BJ (cell line): Measurements from ENCODE around the gene UMODL1. TPM values are rescaled to one million over a fixed set of nuclear protein-coding genes. Genes with fewer than 3 reads are reported as not detected.

Experiments
- CTCF ChIA-PET: fragments of 350-600 bp; formaldehyde crosslinking; extraction: SDS; loops from one replicate; lab custom pipeline; 2021; ENCODE audit warnings: antibody characterized with exemption, inconsistent platforms; lab: Yijun Ruan, JAX
- POLR2A ChIA-PET: fragments of 300-600 bp; sonication (Branson Sonifier 250); formaldehyde crosslinking; extraction: SDS; loops from one replicate; lab custom pipeline; 2021; ENCODE audit warnings: antibody characterized with exemption; lab: Charles Lee
- DNase-seq: peaks from one replicate; pipeline ENCODE4 v3.0.0-alpha.2; 2011; ENCODE audit warnings: low read depth
- H3K27me3 ChIP-seq: 2 replicates; pipeline ENCODE4 v1.6.0; 2011; ENCODE audit warnings: low read length; ENCODE audit not compliant: control insufficient read depth, insufficient read depth
- H3K36me3 ChIP-seq: 2 replicates; pipeline ENCODE4 v1.5.1; 2011; ENCODE audit warnings: low read length; ENCODE audit not compliant: control insufficient read depth, insufficient read depth
- H3K4me3 ChIP-seq: 2 replicates; pipeline ENCODE4 v1.5.1; 2011; ENCODE audit warnings: low read depth, mild to moderate bottlenecking, control low read depth, low read length
- CTCF ChIP-seq: IDR thresholded peaks from 2 replicates; pipeline ENCODE4 v1.5.1; 2011; ENCODE audit warnings: low read depth, mild to moderate bottlenecking, control low read depth, inconsistent platforms, low read length, moderate library complexity; ENCODE audit not compliant: insufficient read depth
- polyA plus RNA-seq: library from polyadenylated mRNA; depleted of rRNA; stranded (reverse); fragments of >200 nt; gene quantifications from 2 replicates; pipeline ENCODE4 v1.2.3, GENCODE V29; 2011

The UMODL1 gene
- polyA plus RNA-seq, 1 experiment, result 0.04 TPM

DNA sequence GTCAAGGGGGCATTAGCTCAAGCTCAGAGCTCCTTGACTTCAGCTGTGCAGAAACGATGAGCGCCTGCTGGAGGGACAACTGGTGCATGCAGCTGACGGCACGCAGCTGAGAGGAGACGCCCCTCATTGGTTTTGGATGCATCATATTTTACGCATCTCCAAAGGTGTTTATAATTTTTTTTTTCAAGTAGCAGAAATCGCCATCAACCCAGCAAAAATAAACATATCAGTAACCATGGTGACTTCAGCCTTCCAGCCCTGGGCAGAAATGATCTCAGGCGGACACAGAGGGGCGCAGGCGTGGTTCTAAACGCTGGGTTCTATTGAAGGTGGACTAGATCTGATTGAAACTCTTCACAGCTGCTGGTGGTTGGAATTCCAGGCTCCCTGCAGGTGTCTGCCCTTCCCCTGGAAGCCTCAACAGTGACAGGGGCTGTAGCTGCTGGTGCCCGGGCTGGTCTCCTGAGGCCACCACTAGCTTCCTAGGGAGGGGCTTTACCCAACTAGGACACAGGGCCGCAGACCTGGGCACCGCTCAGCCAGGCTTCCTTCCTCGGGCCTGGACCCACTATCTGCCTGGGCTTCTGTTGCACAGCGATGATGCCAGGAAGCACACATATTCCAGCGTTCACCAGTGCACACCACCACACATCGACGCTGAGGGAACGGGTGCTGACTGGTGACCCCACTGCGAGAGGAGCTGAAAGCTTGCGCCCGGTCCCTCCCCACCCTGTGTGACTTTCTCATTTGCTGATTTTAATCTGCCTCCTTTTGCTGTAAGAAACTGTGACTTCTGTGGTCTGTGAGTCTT, 84.1 kb downstream of the UMODL1 start:
- TF ChIP-seq CTCF, result no peak
- peaks cover 8% of the 10 kb centered on the region for H3K27me3 ChIP-seq
- POLR2A ChIA-PET, result no interaction called here
- H3K36me3 ChIP-seq, result no peaks in the 10 kb centered on the region
- DNase-seq, result no peak
- H3K4me3 ChIP-seq, result no peak overlapping the region
- CTCF ChIA-PET, result interaction anchor here (0.6 to 1.6 kb wide), 3 partner anchors 10 to 415 kb away, joined by 4 to 8 read pairs (median 4); partner anchors contain the start of gene ABCG1

DNA sequence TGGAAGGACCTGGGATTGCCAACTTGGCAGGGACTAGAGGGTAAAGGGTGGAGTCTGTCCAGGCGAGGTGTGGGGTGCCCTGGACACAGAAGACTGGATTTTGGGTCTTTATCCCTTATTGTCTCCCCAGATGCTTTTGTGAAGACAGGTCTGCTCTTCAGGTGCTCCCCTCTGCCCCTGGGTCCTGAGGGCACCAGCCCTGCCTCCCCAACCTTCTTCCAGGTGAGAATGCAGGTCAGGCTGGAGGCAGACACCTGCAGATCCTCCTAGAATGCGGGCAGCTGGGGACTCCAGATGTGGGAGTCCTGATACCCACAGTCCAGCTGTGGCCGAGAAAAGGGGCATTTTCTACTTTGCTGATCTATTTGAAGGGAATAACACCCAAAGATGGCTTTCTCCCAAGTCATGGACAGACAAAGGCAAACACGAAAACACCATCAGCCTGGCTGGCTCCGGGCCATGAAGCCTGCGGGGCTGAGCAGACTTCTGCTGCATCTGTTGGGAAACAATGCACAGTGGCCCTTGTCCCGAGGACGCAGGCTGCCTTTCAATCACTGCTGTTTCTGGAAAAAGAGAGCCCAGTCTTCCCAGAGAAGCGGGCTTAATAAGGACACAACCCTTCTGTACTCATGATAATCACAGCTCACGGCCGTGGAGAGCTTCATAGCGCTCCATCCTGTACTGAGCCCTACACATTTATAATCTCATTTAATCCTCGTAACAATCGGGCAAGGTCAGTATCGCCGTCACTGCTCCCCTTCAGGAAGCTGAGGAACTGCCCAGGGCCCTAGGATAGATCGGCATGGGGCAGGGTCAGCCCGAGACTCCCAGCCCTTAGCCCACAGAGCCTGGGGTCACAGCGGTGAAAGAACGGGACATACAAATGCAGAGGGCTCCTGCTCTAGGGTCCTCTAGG, 85.8 kb downstream of the UMODL1 start:
- CTCF ChIA-PET, result interaction anchor here (2.3 to 3.9 kb wide), 3 partner anchors 9 to 102 kb away, joined by 6 to 17 read pairs (median 10); no protein-coding TSS in a partner anchor
- DNase-seq, result no peak

DNA sequence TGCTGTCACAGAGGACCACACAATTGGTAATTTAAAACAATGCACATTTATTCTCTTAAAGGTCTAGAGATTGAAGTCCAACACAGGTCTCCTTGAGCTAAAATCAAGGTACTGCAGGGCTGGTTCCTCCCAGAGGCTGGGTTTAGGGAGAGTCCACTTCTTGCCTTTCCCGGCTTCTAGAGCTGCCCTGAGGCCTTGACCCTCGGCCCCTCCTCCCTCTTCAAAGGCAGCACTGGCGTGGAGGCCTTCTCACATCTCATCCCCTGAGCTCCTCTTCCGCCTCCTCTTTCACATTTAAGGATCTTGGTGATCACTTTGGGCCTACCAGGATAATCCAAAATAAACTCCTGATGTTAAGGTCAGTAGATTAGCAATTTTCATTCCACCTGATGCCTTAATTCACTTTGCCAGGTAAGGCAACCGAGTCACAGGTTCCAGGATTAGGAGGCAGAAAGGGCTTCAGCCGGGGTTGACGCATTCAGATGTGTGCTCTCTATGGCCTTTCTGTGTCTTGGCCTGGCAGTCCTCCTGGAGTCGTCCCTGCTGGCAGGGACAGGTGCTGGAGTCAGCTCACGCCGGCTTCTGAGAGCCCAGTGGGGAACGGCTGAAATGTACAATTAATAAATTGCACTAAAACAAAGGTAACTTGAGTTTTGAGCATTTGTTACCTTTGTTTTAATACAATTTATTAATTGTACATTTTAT, 86.6 kb downstream of the UMODL1 start:
- Histone ChIP-seq H3K4me3 (no peak overlapping the region), H3K27me3 (peaks cover 8% of the 10 kb centered on the region), H3K36me3 (no peaks in the 10 kb centered on the region)
- CTCF ChIA-PET, result interaction anchor here (2.3 to 3.9 kb wide), 3 partner anchors 10 to 101 kb away, joined by 6 to 17 read pairs (median 10); no protein-coding TSS in a partner anchor
- DNase-seq, result no peak
- no peak for TF ChIP-seq CTCF
- POLR2A ChIA-PET, result interaction anchor here (0.6 kb wide), 1 partner anchor 32 kb away, joined by 3 read pairs; no protein-coding TSS in a partner anchor

More for the DNA sequence above, 85.8 kb downstream of the UMODL1 start:
- POLR2A ChIA-PET, result no interaction called here
- no peak for TF ChIP-seq CTCF
- peaks cover 8% of the 10 kb centered on the region for H3K27me3 ChIP-seq
- no peak overlapping the region for H3K4me3 ChIP-seq
- H3K36me3 ChIP-seq, result no peaks in the 10 kb centered on the region

DNA sequence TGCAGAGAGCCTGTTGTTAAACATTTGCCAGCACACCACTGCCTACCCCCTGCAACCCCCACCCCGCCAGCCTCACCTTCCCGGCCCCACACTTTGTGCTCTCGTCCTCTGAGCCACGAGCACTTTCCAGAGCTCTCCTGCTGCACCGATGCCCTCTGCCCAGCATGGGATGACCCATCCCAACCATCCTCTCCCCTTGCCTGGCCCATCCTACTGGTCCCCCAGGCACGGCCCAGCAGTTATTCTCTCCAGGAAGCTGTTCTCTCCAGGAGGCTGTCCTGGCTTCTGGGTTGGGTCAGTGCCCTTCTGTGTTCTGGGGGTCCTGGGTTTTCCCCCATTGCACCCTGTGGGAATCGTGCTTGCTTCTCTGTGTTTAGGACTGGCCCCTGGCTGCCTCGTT, 87.7 kb downstream of the UMODL1 start:
- Histone ChIP-seq H3K27me3 (peaks cover 8% of the 10 kb centered on the region), H3K36me3 (no peaks in the 10 kb centered on the region), H3K4me3 (no peak overlapping the region)
- no peak for TF ChIP-seq CTCF
- CTCF ChIA-PET, result interaction anchor here (2.3 to 3.9 kb wide), 3 partner anchors 11 to 100 kb away, joined by 6 to 17 read pairs (median 10); no protein-coding TSS in a partner anchor
- DNase-seq, result no peak
- POLR2A ChIA-PET, result no interaction called here
